ENCODE data around the gene RNF7.

GRCh38 chr3:141784531-141784930, 46.4 kb downstream of the RNF7 start:
- TF ChIP-seq GABPA (IDR thresholded peaks at IDR 0.05; ENCODE audit: low read depth) (no peak), POLR2AphosphoS5 (IDR thresholded peaks at IDR 0.05; ENCODE audit: low read depth) (no peak), CTCF (IDR thresholded peaks at IDR 0.05; ENCODE audit: insufficient read depth, low read length) (no peak), REST (IDR thresholded peaks at IDR 0.05; ENCODE audit: insufficient replicate concordance, low read depth) (no peak)

Data from HL-60 (cell line).